HG03060 (cell line): Measurements from ENCODE around the gene LHX4.

Experiments
- ATAC-seq: cut with Tn5 transposase; IDR thresholded peaks from one replicate; pipeline ENCODE4 v1.9.1; 2021; ENCODE audit warnings: low read depth, moderate number of reproducible peaks; ENCODE audit not compliant: unreplicated experiment

The LHX4 gene

DNA sequence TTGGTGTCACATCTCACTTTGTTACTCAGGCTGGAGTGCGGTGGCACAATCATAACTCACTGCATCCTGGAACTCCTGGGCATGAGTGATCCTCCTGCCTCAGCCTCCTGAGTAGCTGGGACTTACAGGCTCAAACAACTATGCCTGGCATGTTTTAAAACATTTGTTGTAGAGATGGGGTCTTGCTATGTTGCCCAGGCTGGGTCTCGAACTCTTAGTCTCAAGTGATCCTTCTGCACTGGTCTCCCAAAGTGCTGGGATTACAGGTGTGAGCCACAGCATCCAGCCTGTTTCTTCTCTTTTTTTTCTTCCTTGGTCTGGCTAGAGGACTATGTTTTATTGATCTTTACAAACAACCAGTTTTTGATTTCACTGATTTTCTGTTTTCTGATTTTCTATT is 64.6 kb downstream of the LHX4 start:
- ATAC-seq = no peak

DNA sequence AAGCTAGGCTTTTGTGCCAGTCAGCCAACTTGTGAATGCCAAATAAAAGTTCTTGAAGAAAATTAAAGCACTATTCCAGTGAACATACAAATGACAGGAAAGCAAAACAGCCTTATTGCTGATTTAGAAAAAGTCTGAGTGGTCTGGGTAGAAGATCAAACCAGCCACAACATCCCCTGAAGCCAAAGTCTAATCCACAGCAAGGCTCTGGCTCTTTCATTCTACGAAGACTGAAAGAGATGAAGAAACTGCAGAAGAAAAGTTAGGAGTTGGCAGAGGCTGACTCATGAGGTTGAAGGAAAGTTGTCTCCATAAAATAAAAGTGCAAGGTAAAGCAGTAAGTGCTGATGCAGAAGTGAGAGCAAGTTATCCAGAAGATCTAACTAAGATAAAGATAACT is 65.9 kb downstream of the LHX4 start:
- ATAC-seq = no peak

GRCh38 chr1:180299479-180300221 is 69.6 kb downstream of the LHX4 start:
- ATAC-seq = no peak

- ATAC-seq = no peak
These were observed 71.2 kb downstream of the LHX4 start for GRCh38 chr1:180301135-180301742.

DNA sequence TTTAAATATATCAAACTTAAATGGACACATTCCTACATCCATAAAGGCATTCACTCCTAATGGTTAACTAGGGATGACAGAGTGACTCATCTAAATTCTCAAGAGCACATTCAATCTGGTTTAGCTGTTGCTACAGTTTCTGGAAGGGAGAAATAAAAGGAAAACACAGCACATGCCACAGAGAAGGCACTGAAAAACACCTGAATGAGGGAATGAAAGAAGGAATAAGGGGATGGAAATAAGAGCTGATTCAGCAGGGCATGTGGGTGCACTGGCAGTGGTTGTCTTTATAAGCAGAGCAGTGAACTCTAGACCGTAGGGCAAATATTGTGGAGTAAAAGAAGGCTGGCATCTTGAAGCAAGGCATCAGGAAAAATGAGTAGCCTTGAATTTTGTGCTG is 79.3 kb downstream of the LHX4 start:
- no peak for ATAC-seq

GRCh38 chr1:180310095-180310494 is 80.0 kb downstream of the LHX4 start:
- ATAC-seq = no peak

DNA sequence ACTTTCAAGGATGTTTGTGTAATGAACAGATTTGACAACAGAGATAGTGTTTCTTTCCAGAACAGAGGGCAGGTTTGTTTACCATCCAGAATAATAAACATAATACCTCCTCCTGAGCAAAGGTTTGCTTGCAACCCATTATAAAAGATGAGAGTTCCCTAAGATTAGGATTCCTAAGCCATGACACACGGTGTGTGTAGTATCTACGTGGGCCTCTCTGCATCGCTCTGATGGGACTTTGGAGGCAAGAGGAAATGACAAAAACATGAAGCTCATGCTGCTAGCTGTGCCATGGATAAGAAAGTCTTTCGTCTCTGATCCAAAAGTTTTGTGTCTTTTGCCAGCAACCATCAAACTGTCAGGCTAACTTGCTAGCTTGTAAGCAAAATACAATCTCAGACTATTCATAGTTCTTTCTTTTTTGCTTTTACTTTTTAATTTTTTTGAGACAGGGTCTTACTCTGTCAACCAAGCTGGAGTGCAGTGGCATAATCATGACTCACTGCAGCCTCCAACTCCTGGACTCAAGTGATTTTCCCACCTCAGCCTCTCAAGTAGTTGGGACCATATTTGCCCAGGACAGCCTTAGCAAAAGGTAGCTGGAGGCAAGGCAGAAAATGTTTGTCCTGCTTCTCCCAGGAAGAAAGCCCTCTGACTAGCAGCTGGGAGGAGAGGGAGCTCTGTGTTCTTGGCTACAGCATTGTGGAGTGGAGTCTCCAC is 81.1 kb downstream of the LHX4 start:
- ATAC-seq = no peak

DNA sequence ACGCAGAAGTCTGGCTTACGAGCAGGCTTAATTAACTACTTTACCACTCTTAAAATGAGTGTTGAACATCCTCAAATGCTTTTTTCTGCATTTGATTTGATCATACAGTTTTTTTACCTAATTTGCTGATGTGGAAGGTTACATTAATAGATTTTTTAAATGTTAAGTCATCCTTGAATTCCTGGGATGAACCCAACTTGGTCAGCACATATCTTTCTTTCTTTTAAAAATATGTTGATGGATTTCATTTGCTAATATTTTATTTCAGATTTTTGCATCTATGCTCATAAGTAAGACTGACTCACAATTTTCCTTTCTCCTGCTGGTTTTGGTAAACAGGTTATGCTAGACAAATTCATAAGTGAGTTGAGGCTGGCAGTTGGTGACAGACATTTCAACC is 82.9 kb downstream of the LHX4 start:
- no peak for ATAC-seq

DNA sequence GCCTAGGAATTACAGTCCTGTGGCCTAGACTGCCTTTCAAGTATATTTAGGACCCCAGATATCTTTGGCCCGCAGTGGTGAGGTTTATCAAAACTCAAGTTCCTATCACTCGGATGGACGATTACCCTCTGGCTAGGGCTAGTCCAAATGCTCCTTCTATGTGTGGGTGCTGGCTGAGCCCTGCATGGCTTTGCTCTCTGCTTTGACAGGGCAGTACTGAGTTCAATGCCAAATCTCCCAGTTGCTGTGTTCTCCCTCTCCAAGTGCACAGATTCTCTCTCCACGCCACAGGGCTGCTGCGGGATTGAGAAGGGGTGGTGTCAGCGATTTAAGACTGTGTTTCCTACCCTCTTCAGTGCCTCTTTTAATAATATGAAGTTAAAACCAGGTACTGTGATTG is 97.0 kb downstream of the LHX4 start:
- ATAC-seq = no peak
